Measurements from ENCODE around the gene RASL10B. TPM values are rescaled to one million over a fixed set of nuclear protein-coding genes. Genes with fewer than 3 reads are reported as not detected.

The RASL10B gene
- total RNA-seq: 0.85 and 0.97 TPM in 2 replicates

GRCh38 chr17:35731239-35731916, at the start of gene RASL10B:
Gene RASL10B (plus strand): TSS chr17:35731639. CDS start chr17:35735185, 3,546 bp downstream.

GRCh38 chr17:35752945-35753764, 21.7 kb downstream of the RASL10B start, which contains the start of gene GAS2L2:
Gene GAS2L2 (minus strand): TSS chr17:35753239. CDS start chr17:35752850, 389 bp downstream.

GRCh38 chr17:35760587-35760986, 29.1 kb downstream of the RASL10B start, which contains the start of gene C17orf50:
Gene C17orf50 (plus strand): TSS chr17:35760887. CDS start chr17:35760942, 55 bp downstream.

Other genes with a start within 250 kb of the RASL10B start
- not detected in 2 replicates for gene SLFN12L, start 194.0 kb upstream of the RASL10B start, total RNA-seq
- not detected in 2 replicates for gene SLFN14, start 170.8 kb upstream of the RASL10B start, total RNA-seq
- gene PEX12, start 153.1 kb upstream of the RASL10B start, total RNA-seq: 5.4 and 6.6 TPM in 2 replicates
- 101 and 111 TPM in 2 replicates for gene AP2B1, start 144.3 kb upstream of the RASL10B start, total RNA-seq
- not detected in 2 replicates for gene GAS2L2, start 21.6 kb downstream of the RASL10B start, total RNA-seq
- not detected in 2 replicates for gene C17orf50, start 29.2 kb downstream of the RASL10B start, total RNA-seq
- gene MMP28, start 64.0 kb downstream of the RASL10B start, total RNA-seq: 0.16 and 1.2 TPM in 2 replicates
- 31.9 and 44.0 TPM in 2 replicates for gene TAF15, start 77.8 kb downstream of the RASL10B start, total RNA-seq
- not detected in 2 replicates for gene HEATR9, start 137.3 kb downstream of the RASL10B start, total RNA-seq
- gene CCL5, start 148.7 kb downstream of the RASL10B start, total RNA-seq: 0.16 TPM in 1 of 2 replicates, not detected in the other
- gene RDM1, start 199.1 kb downstream of the RASL10B start, total RNA-seq: not detected in 2 replicates
- not detected in 2 replicates for gene LYZL6, start 212.1 kb downstream of the RASL10B start, total RNA-seq
- gene CCL16, start 249.9 kb downstream of the RASL10B start, total RNA-seq: not detected in 2 replicates